ENCODE results near the gene HS6ST3.

The HS6ST3 gene

DNA sequence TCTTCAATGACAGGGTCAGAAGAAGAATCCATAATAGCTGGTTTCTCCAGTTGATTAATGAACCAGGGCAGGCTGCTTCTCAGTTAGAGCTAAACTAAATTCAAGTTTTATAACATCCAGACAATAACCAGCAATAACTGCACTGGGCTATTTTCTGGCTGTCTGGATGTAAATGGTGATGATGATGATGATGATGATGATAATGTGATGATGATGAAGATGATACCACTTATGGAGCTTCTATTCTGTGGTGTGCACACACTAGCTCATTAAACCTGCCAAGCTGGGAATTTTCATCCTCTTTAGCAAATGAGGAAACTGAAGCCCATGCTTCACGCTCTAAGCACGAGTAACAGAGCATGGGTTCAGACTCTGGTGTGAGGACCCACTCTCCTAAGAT is 772.2 kb downstream of the HS6ST3 start:
- DNase-seq, result no peak

DNA sequence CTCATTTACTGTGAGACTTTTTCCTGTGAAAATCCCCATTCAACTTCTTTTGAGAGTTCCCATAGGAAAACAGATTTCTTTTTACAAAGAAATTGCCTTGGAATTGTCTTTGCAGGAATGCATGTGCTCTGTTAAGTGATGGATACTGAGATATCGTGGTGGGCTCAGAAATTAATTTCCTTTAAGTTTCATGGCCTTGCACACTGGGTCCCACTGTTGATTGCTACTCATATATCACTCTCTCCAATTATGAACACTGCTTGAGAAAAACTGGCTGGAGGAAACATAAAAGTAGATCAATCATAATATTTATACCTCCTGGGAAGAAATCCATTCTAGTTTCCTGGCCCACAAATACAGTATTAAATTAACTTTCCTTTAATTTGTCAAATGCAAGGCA is 773.1 kb downstream of the HS6ST3 start:
- no peak for DNase-seq

DNA sequence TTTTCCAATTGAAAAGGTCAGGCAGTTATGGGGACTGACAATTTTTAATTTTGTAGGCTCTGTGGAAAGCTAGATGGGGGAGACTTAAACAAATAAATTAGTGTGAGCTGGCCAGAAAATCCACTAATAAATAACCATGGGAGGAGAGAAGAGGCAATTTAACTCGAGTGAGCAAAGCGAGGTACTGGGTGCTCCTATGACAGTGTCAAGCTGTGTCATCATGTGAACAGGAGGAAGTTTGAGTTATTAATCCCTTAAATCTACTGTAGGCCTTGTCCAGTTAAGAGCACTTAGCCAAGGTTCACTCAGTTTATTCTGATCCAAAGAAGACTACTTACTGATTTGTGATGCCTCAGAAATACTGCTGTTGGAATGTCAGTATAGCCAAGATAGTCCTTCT is 781.6 kb downstream of the HS6ST3 start:
- DNase-seq, result no peak

DNA sequence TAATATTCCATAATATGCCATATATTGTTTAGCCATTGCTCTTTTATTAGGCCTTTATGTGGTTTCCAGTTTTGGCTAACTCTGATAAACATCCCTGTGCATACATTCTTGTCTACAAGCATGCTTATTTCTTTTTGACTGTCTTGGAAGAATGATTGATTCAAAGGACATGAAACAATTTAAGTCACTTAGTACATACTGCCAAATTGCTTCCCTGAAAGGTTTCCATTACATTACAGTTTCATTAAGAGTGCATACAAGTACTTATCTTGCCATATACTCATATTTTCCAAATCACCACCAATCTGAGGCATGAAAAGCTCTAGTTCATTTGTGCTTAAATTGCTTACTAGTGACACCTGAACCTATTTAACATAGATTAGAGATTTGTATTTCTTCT is 790.5 kb downstream of the HS6ST3 start:
- no peak for DNase-seq
